Measurements from ENCODE around the gene PRDM16.

The PRDM16 gene

GRCh38 chr1:3053986-3054385 is 15.0 kb upstream of the PRDM16 start:
- no peak for DNase-seq (ENCODE audit: low read depth)

- DNase-seq (ENCODE audit: low read depth), result no peak
Observed at GRCh38 chr1:3054474-3054873, 14.5 kb upstream of the PRDM16 start.

GRCh38 chr1:3055051-3055450 is 14.0 kb upstream of the PRDM16 start:
- no peak for DNase-seq (ENCODE audit: low read depth)

- DNase-seq (ENCODE audit: low read depth), result no peak
Observed at GRCh38 chr1:3056641-3057040, 12.4 kb upstream of the PRDM16 start.

- no peak for DNase-seq (ENCODE audit: low read depth)
Observed at GRCh38 chr1:3058263-3059030, 10.6 kb upstream of the PRDM16 start.

- DNase-seq (ENCODE audit: low read depth), result no peak
Observed at GRCh38 chr1:3060127-3060526, 8.9 kb upstream of the PRDM16 start.

GRCh38 chr1:3060601-3061551 is 8.1 kb upstream of the PRDM16 start:
- no peak for DNase-seq (ENCODE audit: low read depth)

GRCh38 chr1:3061566-3061965 is 7.4 kb upstream of the PRDM16 start:
- DNase-seq (ENCODE audit: low read depth), result no peak

- no peak for DNase-seq (ENCODE audit: low read depth)
Observed at GRCh38 chr1:3061981-3062615, 6.9 kb upstream of the PRDM16 start.

- no peak for DNase-seq (ENCODE audit: low read depth)
Observed at GRCh38 chr1:3062616-3063378, 6.2 kb upstream of the PRDM16 start.

GRCh38 chr1:3063379-3064295 is 5.4 kb upstream of the PRDM16 start:
- no peak for DNase-seq (ENCODE audit: low read depth)

- no peak for DNase-seq (ENCODE audit: low read depth)
Observed at GRCh38 chr1:3064296-3064850, 4.6 kb upstream of the PRDM16 start.

- no peak for DNase-seq (ENCODE audit: low read depth)
Observed at GRCh38 chr1:3064901-3065300, 4.1 kb upstream of the PRDM16 start.

GRCh38 chr1:3065396-3065795 is 3.6 kb upstream of the PRDM16 start:
- DNase-seq (ENCODE audit: low read depth), result no peak

- DNase-seq (ENCODE audit: low read depth), result no peak
Observed at GRCh38 chr1:3065797-3066196, 3.2 kb upstream of the PRDM16 start.

- no peak for DNase-seq (ENCODE audit: low read depth)
Observed at GRCh38 chr1:3066250-3066711, 2.7 kb upstream of the PRDM16 start.

GRCh38 chr1:3066826-3067225 is 2.2 kb upstream of the PRDM16 start:
- no peak for DNase-seq (ENCODE audit: low read depth)

GRCh38 chr1:3067301-3067670 is 1.7 kb upstream of the PRDM16 start:
- no peak for DNase-seq (ENCODE audit: low read depth)

GRCh38 chr1:3067671-3068563 is 1.1 kb upstream of the PRDM16 start:
- no peak for DNase-seq (ENCODE audit: low read depth)
